GM12873 (cell line): ENCODE data around the gene VSTM2L.

Experiments
- CTCF ChIP-seq: IDR thresholded peaks from 2 replicates; pipeline ENCODE4 v1.5.1; 2012; ENCODE audit warnings: low read depth, mild to moderate bottlenecking, moderate library complexity, low read length, control low read depth; ENCODE audit not compliant: insufficient read depth; ENCODE audit errors: missing control alignments

VSTM2L gene

GRCh38 chr20:37873884-37874283 lies 29.0 kb upstream of the VSTM2L start:
- no peak for TF ChIP-seq CTCF

- no peak for TF ChIP-seq CTCF
Observed at GRCh38 chr20:37875460-37876175, 27.3 kb upstream of the VSTM2L start.

DNA sequence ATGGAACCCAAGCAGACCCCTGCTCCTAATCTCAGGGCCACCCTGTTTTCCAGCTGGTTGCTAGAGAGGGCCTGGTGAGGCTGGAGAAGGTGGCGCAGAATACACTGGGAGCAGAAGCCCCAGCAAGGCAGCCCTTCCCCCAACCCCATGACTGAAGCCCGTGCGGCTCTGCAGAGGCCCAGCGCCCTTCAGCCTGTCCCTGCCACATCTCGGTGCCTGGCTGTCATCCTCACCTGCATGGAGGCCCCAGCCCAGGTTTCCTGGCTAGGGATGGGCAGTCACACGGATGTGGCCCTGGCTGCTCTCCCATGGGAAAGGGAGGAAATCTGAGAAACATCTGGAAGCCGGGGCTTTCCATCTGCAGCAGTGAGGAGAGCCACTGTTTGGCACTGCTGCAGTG lies 26.1 kb upstream of the VSTM2L start:
- no peak for TF ChIP-seq CTCF

- no peak for TF ChIP-seq CTCF
Observed at GRCh38 chr20:37877832-37878772, 24.8 kb upstream of the VSTM2L start.

GRCh38 chr20:37878835-37879599 lies 23.9 kb upstream of the VSTM2L start:
- no peak for TF ChIP-seq CTCF

DNA sequence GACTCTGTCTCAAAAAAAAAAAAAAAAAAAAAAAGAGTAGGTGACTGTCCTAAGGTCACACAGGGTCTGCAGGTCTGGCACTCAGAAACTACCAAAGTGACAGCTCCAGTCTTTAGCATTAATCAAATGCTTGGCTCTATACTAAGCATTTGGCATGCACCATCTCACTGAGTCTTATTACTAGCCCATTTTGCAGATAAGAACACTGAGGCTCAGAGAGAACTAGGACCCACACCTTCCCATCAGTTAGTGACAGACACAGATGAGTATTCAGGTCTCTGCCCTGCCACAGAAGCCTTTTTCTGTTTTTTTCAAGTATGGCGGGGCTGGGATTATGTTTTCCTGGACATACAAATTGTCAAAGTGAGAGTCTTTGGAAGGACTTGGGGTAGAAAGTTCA lies 23.1 kb upstream of the VSTM2L start:
- TF ChIP-seq CTCF, result no peak
